CD4-positive, CD25-positive, alpha-beta regulatory T cell (primary cell): ENCODE data around the gene LUZP2. TPM values are rescaled to one million over a fixed set of nuclear protein-coding genes. Genes with fewer than 3 reads are reported as not detected.

ENCODE experiments used
- ATAC-seq, 2 donors: fragments of 150-1000 bp; cut with Tn5 transposase; one replicate each; pipeline ENCODE4 v1.10.0; 2021; ENCODE audit warnings: low read depth in 2 of 2, moderate number of reproducible peaks in 2 of 2, moderate library complexity in 1 of 2
- DNase-seq, 3 donors: peaks; one replicate each; pipeline versions ENCODE4 v3.0.0 to v3.0.0-alpha.2; 2012 to 2022; ENCODE audit warnings: mixed read lengths in 1 of 3
- H3K27ac ChIP-seq: one replicate; pipeline ENCODE4 v1.7.0; 2013; ENCODE audit warnings: mild to moderate bottlenecking, low read length; ENCODE audit not compliant: insufficient read depth, poor library complexity, severe bottlenecking
- H3K27me3 ChIP-seq: one replicate; pipeline ENCODE4 v1.7.0; 2013; ENCODE audit warnings: low read length; ENCODE audit not compliant: control insufficient read depth, insufficient read depth
- H3K36me3 ChIP-seq: one replicate; pipeline ENCODE4 v1.7.0; 2013; ENCODE audit warnings: mild to moderate bottlenecking, low read length, moderate library complexity; ENCODE audit not compliant: control insufficient read depth, insufficient read depth
- H3K4me1 ChIP-seq: 2 replicates; pipeline ENCODE4 v1.7.0; 2013; ENCODE audit warnings: mild to moderate bottlenecking, low read length; ENCODE audit not compliant: insufficient read depth, control insufficient read depth, poor library complexity, severe bottlenecking
- H3K4me3 ChIP-seq: one replicate; pipeline ENCODE4 v1.7.0; 2013; ENCODE audit warnings: low read depth, mild to moderate bottlenecking, low read length, moderate library complexity
- H3K9me3 ChIP-seq, 2 experiments: 1 replicate in 1 of 2; 2 replicates in 1 of 2; pipeline ENCODE4 v1.7.0; 2013; ENCODE audit warnings: low read length in 2 of 2, mild to moderate bottlenecking in 1 of 2, moderate library complexity in 1 of 2; ENCODE audit not compliant: control insufficient read depth in 2 of 2
- H3K27ac Mint-ChIP-seq, 3 donors: one replicate each; pipeline ENCODE4 v1.8.0; 2020 to 2022; ENCODE audit warnings: mild to moderate bottlenecking in 3 of 3, mixed read lengths in 3 of 3, moderate library complexity in 2 of 3
- H3K27me3 Mint-ChIP-seq: one replicate; pipeline ENCODE4 v1.8.0; 2022; ENCODE audit warnings: mild to moderate bottlenecking, mixed read lengths
- H3K36me3 Mint-ChIP-seq: one replicate; pipeline ENCODE4 v1.8.0; 2020; ENCODE audit warnings: mixed read lengths
- H3K4me1 Mint-ChIP-seq, 4 donors: one replicate each; pipeline ENCODE4 v1.8.0; 2020 to 2022; ENCODE audit warnings: mixed read lengths in 4 of 4, mild to moderate bottlenecking in 1 of 4
- H3K4me3 Mint-ChIP-seq, 4 donors: one replicate each; pipeline ENCODE4 v1.8.0; 2020 to 2022; ENCODE audit warnings: mild to moderate bottlenecking in 4 of 4, mixed read lengths in 4 of 4, moderate library complexity in 3 of 4
- H3K9me3 Mint-ChIP-seq, 7 donors: one replicate each; pipeline ENCODE4 v1.8.0; 2020 to 2022; ENCODE audit warnings: mixed read lengths in 7 of 7, mild to moderate bottlenecking in 3 of 7, moderate library complexity in 2 of 7
- polyA plus RNA-seq, 4 donors: library from polyadenylated mRNA; unstranded; fragments of 300-500 nt; fragmentation: Illumina TruSeq; gene quantifications; one replicate each; pipeline ENCODE4 v1.2.3, GENCODE V29; 2021
- total RNA-seq: library from RNA; stranded (reverse); gene quantifications from one replicate; pipeline ENCODE4 v1.2.3, GENCODE V29; 2022

Gene LUZP2
- total and polyA plus RNA-seq, 5 donors from 2014 or later: not detected

- peaks cover 0 to 23% (median 3%) of the 10 kb centered on the region in 7 donors for H3K9me3 Mint-ChIP-seq
- DNase-seq (no peak), ATAC-seq (no peak)
- H3K4me1 Mint-ChIP-seq: no peaks in the 10 kb centered on the region
- no peak overlapping the region for H3K4me3 Mint-ChIP-seq
- Histone ChIP-seq H3K27ac (no peak overlapping the region), H3K4me3 (no peak overlapping the region), H3K9me3 (peaks cover 0 to 2% of the 10 kb centered on the region in 2 experiments), H3K4me1 (no peaks in the 10 kb centered on the region), H3K36me3 (no peaks in the 10 kb centered on the region), H3K27me3 (no peaks in the 10 kb centered on the region)
- H3K27ac Mint-ChIP-seq: no peak overlapping the region
- no peaks in the 10 kb centered on the region for H3K36me3 Mint-ChIP-seq
- no peaks in the 10 kb centered on the region for H3K27me3 Mint-ChIP-seq
Observed at GRCh38 chr11:24754406-24754805, 257.6 kb downstream of the LUZP2 start.

- no peak overlapping the region for H3K4me3 ChIP-seq
- H3K27ac ChIP-seq: no peak overlapping the region
- Mint-ChIP-seq H3K36me3 (no peaks in the 10 kb centered on the region), H3K27me3 (no peaks in the 10 kb centered on the region), H3K9me3 (peaks cover 0 to 30% (median 4%) of the 10 kb centered on the region in 7 donors), H3K27ac (no peak overlapping the region), H3K4me1 (no peaks in the 10 kb centered on the region), H3K4me3 (no peak overlapping the region)
- DNase-seq (no peak), ATAC-seq (no peak)
- no peaks in the 10 kb centered on the region for H3K4me1 ChIP-seq
- H3K36me3 ChIP-seq: no peaks in the 10 kb centered on the region
- no peaks in the 10 kb centered on the region for H3K27me3 ChIP-seq
- H3K9me3 ChIP-seq: no peaks in the 10 kb centered on the region
Observed at GRCh38 chr11:24755260-24755839, 258.5 kb downstream of the LUZP2 start.

- no peak for DNase-seq
- Histone ChIP-seq H3K27me3 (no peaks in the 10 kb centered on the region), H3K9me3 (peaks cover 0 to 4% of the 10 kb centered on the region in 2 experiments), H3K36me3 (no peaks in the 10 kb centered on the region), H3K27ac (no peak overlapping the region), H3K4me3 (no peak overlapping the region), H3K4me1 (no peaks in the 10 kb centered on the region)
- ATAC-seq: no peak
- Mint-ChIP-seq H3K4me3 (no peak overlapping the region), H3K27me3 (no peaks in the 10 kb centered on the region), H3K9me3 (peaks cover 0 to 23% (median 2%) of the 10 kb centered on the region in 7 donors), H3K4me1 (no peaks in the 10 kb centered on the region), H3K27ac (no peak overlapping the region), H3K36me3 (no peaks in the 10 kb centered on the region)
Observed at GRCh38 chr11:24759742-24760141, 262.9 kb downstream of the LUZP2 start.

- DNase-seq (no peak), ATAC-seq (no peak)
- H3K9me3 Mint-ChIP-seq: peaks cover 0 to 20% (median 2%) of the 10 kb centered on the region in 7 donors
- no peaks in the 10 kb centered on the region for H3K27me3 Mint-ChIP-seq
- H3K36me3 ChIP-seq: no peaks in the 10 kb centered on the region
- H3K4me1 ChIP-seq: no peaks in the 10 kb centered on the region
- H3K4me3 Mint-ChIP-seq: no peak overlapping the region
- no peak overlapping the region for H3K27ac Mint-ChIP-seq
- no peaks in the 10 kb centered on the region for H3K4me1 Mint-ChIP-seq
- H3K9me3 ChIP-seq: peaks cover 0 to 4% of the 10 kb centered on the region in 2 experiments
- no peak overlapping the region for H3K4me3 ChIP-seq
- no peaks in the 10 kb centered on the region for H3K36me3 Mint-ChIP-seq
- no peak overlapping the region for H3K27ac ChIP-seq
- no peaks in the 10 kb centered on the region for H3K27me3 ChIP-seq
Observed at GRCh38 chr11:24760681-24761080, 263.8 kb downstream of the LUZP2 start.

- no peak for DNase-seq
- H3K27ac Mint-ChIP-seq: no peak overlapping the region
- H3K4me1 Mint-ChIP-seq: no peaks in the 10 kb centered on the region
- H3K27me3 ChIP-seq: no peaks in the 10 kb centered on the region
- no peaks in the 10 kb centered on the region for H3K36me3 Mint-ChIP-seq
- H3K36me3 ChIP-seq: no peaks in the 10 kb centered on the region
- no peak overlapping the region for H3K4me3 ChIP-seq
- no peak overlapping the region for H3K27ac ChIP-seq
- ATAC-seq: no peak
- no peak overlapping the region for H3K4me3 Mint-ChIP-seq
- no peaks in the 10 kb centered on the region for H3K27me3 Mint-ChIP-seq
- H3K4me1 ChIP-seq: no peaks in the 10 kb centered on the region
- H3K9me3 ChIP-seq: peaks cover 0 to 4% of the 10 kb centered on the region in 2 experiments
- peaks cover 0 to 12% (median 1%) of the 10 kb centered on the region in 7 donors for H3K9me3 Mint-ChIP-seq
Observed at GRCh38 chr11:24762076-24762475, 265.2 kb downstream of the LUZP2 start.

- Histone ChIP-seq H3K9me3 (peaks cover 0 to 10% of the 10 kb centered on the region in 2 experiments), H3K36me3 (no peaks in the 10 kb centered on the region), H3K27me3 (no peaks in the 10 kb centered on the region), H3K4me1 (no peaks in the 10 kb centered on the region), H3K4me3 (no peak overlapping the region), H3K27ac (no peak overlapping the region)
- no peaks in the 10 kb centered on the region for H3K27me3 Mint-ChIP-seq
- no peak for ATAC-seq
- H3K36me3 Mint-ChIP-seq: no peaks in the 10 kb centered on the region
- no peak overlapping the region for H3K4me3 Mint-ChIP-seq
- H3K27ac Mint-ChIP-seq: no peak overlapping the region
- DNase-seq: no peak
- H3K9me3 Mint-ChIP-seq: peaks cover 1 to 26% (median 6%) of the 10 kb centered on the region in 7 donors
- H3K4me1 Mint-ChIP-seq: no peaks in the 10 kb centered on the region
Observed at GRCh38 chr11:24767411-24767810, 270.6 kb downstream of the LUZP2 start.

- no peak overlapping the region for H3K27ac Mint-ChIP-seq
- H3K4me1 Mint-ChIP-seq: no peaks in the 10 kb centered on the region
- H3K9me3 ChIP-seq: peaks cover 0 to 7% of the 10 kb centered on the region in 2 experiments
- H3K36me3 Mint-ChIP-seq: no peaks in the 10 kb centered on the region
- no peak overlapping the region for H3K27ac ChIP-seq
- H3K27me3 Mint-ChIP-seq: no peaks in the 10 kb centered on the region
- ATAC-seq (no peak), DNase-seq (no peak)
- no peaks in the 10 kb centered on the region for H3K27me3 ChIP-seq
- no peaks in the 10 kb centered on the region for H3K36me3 ChIP-seq
- H3K4me3 Mint-ChIP-seq: no peak overlapping the region
- H3K9me3 Mint-ChIP-seq: peaks cover 3 to 21% (median 7%) of the 10 kb centered on the region in 7 donors
- H3K4me3 ChIP-seq: no peak overlapping the region
- H3K4me1 ChIP-seq: no peaks in the 10 kb centered on the region
Observed at GRCh38 chr11:24773322-24773721, 276.5 kb downstream of the LUZP2 start.

GRCh38 chr11:24779791-24780190 lies 282.9 kb downstream of the LUZP2 start:
- ATAC-seq (no peak), DNase-seq (no peak)
- H3K9me3 Mint-ChIP-seq: peaks cover 0 to 19% (median 2%) of the 10 kb centered on the region in 7 donors
- no peak overlapping the region for H3K27ac Mint-ChIP-seq
- Histone ChIP-seq H3K4me3 (no peak overlapping the region), H3K27ac (no peak overlapping the region), H3K4me1 (no peaks in the 10 kb centered on the region), H3K36me3 (no peaks in the 10 kb centered on the region), H3K27me3 (no peaks in the 10 kb centered on the region), H3K9me3 (no peaks in the 10 kb centered on the region)
- H3K4me3 Mint-ChIP-seq: no peak overlapping the region
- no peaks in the 10 kb centered on the region for H3K27me3 Mint-ChIP-seq
- H3K4me1 Mint-ChIP-seq: peaks cover 0 to 5% (median 0%) of the 10 kb centered on the region in 4 donors
- H3K36me3 Mint-ChIP-seq: no peaks in the 10 kb centered on the region
